ENCODE data around the gene YKT6.
"Not testable (repeated sequence)": the region's sequence is repeated elsewhere in the genome, so short reads cannot be mapped to it uniquely, and the experiment has no call there.

Gene YKT6

GRCh38 chr7:44193011-44193802 is 7.6 kb upstream of the YKT6 start:
- DNase-seq (ENCODE audit: low spot score), result no peak

DNA sequence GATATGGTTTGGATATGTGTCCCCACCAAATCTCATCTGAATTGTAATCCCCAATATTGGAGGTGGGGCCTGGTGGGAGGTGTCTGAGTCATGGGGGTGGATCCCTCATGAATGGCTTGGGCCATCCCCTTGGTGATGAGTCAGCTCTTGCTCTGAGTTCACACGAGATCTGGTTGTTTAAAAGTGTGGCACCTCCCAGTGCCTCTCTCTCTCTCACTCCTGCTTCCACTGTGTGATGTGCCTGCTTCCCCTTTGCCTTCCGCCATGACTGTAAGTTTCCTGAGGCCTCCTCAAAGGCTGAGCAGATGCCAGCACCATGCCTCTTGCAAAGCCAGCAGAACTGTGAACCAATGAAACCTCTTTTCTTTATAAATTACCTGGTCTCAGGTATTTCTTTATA is 6.7 kb upstream of the YKT6 start:
- DNase-seq (ENCODE audit: low spot score), result no peak

- no peak for DNase-seq (ENCODE audit: low spot score)
Measured at GRCh38 chr7:44194562-44195145, 6.1 kb upstream of the YKT6 start.

GRCh38 chr7:44195889-44196288 is 4.9 kb upstream of the YKT6 start:
- no peak for DNase-seq (ENCODE audit: low spot score)

DNA sequence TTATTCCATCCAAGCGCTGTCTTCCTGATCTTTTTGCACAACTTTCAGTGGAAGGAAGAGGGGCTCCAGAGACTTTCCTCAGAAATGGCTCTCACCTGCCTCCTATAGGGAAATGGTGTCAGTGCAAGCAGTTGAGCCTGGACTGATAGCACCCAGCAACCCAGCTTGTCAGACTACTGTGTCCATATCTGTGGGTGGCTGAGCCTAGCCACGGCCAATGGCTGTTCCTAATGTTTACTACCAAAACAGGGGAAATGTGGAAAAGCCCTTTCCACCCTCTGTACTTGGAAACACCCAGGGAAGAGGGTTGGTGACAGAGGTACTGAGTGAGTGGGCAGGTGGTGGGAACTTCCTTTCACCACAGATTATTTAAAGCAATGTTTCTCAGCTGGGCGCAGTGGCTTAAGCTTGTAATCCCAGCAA is 4.3 kb upstream of the YKT6 start:
- DNase-seq (ENCODE audit: low spot score), result no peak

DNA sequence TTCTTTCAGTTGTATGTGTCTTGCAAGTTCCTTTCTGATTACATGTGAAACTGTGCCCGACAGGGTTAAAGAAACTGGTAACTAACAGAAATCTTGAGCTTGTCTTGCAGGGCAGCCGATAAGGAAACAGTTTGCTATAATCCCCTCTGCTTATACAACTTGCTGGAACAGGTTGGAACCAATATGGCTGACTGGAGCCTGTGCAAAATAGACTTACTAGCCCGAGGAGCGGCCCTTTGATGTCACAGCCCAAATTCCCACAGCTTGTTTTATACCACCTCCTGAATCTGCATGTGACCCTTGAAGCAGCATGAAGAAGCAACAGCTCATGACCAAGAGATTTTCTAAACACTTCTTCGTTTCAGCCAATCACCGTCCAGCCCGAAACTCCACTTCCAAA is 3.3 kb upstream of the YKT6 start:
- DNase-seq (ENCODE audit: low spot score), result no peak

DNA sequence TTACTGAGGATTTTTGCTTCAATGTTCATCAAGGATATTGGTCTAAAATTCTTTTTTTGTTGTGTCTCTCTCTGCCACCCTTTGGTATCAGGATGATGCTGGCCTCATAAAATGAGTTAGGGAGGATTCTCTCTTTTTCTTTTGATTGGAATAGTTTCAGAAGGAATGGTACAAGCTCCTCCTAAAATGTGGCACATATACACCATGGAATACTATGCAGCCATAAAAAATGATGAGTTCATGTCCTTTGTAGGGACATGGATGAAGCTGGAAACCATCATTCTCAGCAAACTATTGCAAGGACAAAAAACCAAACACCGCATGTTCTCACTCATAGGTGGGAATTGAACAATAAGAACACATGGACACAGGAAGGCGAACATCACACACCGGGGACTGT is 615 bp upstream of the YKT6 start:
- not testable (repeated sequence) for DNase-seq (ENCODE audit: low spot score)

DNA sequence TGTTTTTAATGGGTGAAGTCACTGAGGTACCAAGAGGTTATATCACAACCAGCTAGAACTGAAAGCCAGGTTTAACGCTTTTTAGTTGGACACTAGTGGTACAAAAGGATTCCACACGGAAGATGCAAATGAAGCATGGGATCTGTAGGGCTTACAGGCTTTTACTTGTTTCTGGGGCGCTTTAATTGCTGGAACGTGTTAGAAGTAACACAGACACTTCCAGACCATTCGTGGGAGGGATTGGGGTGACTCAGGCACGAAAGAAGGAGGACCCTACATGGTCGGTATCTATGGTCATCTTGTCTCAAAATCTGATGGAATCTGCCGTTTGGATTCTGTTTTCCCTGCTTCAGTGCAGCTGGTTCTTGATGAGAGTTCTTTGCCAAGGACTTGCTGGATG is 1.0 kb downstream of the YKT6 start:
- DNase-seq (ENCODE audit: low spot score), result no peak

DNA sequence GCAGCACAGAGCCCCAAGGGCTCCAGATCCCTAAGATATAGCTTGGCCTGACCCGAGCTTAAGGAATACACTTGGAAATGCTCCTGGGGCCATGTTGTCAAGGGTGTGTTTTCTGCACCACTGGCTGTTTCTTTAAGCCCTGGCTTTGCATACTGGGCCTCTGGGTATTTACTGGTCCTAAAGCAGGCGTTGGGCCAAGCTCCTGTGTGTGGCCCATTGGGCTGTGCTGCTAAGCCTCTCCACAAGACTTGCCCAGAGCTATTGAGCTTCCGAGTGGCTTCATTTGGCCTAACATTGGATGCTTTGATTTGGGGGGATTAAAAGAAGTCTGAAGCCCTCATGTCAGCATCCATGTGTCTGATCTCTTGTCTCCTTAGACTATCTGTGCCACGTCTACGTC is 5.2 kb downstream of the YKT6 start:
- no peak for DNase-seq (ENCODE audit: low spot score)

- no peak for DNase-seq (ENCODE audit: low spot score)
Measured at GRCh38 chr7:44208085-44208484, 7.3 kb downstream of the YKT6 start.

- no peak for DNase-seq (ENCODE audit: low spot score)
Measured at GRCh38 chr7:44210107-44210506, 9.3 kb downstream of the YKT6 start.

- no peak for DNase-seq (ENCODE audit: low spot score)
Measured at GRCh38 chr7:44211126-44211675, 10.4 kb downstream of the YKT6 start.

GRCh38 chr7:44212018-44212417 is 11.2 kb downstream of the YKT6 start:
- DNase-seq (ENCODE audit: low spot score), result no peak

DNA sequence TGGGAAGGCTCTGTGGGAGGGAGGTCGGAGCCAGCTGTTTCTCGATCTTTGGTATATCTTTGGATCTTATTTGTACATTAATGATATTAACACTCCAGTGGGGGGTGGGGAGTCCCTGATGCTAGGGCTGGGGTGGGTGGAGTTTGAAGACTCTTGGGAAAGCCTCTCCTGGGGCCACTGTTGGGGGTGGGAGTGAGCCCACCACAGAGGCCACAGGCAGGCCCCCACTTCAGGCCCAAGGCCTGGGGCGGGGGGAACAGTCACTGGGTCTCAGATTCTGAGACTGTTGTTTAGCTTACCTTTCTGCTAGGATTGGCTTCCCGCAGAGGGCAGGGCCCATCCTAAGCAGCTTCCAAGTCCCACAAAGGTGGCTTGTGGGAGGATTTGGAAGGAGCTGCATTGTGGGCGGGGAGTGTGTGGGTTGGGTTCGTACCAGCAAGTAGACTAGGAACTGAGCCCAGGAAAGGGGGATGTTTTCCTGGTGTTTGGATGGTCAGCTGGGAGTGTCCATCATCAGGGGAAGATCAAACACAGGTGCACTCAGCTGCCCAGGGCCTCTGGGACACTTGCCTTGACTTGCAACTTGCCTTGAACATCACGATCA is 11.9 kb downstream of the YKT6 start:
- no peak for DNase-seq (ENCODE audit: low spot score)

GRCh38 chr7:44213206-44213876 is 12.6 kb downstream of the YKT6 start:
- no peak for DNase-seq (ENCODE audit: low spot score)

- DNase-seq (ENCODE audit: low spot score), result no peak
Measured at GRCh38 chr7:44213877-44214388, 13.2 kb downstream of the YKT6 start.

- no peak for DNase-seq (ENCODE audit: low spot score)
Measured at GRCh38 chr7:44215531-44215930, 14.8 kb downstream of the YKT6 start.

- no peak for DNase-seq (ENCODE audit: low spot score)
Measured at GRCh38 chr7:44216019-44216418, 15.2 kb downstream of the YKT6 start.

GRCh38 chr7:44216521-44217222 is 15.9 kb downstream of the YKT6 start:
- no peak for DNase-seq (ENCODE audit: low spot score)

- no peak for DNase-seq (ENCODE audit: low spot score)
Measured at GRCh38 chr7:44217223-44217714, 16.5 kb downstream of the YKT6 start.

DNA sequence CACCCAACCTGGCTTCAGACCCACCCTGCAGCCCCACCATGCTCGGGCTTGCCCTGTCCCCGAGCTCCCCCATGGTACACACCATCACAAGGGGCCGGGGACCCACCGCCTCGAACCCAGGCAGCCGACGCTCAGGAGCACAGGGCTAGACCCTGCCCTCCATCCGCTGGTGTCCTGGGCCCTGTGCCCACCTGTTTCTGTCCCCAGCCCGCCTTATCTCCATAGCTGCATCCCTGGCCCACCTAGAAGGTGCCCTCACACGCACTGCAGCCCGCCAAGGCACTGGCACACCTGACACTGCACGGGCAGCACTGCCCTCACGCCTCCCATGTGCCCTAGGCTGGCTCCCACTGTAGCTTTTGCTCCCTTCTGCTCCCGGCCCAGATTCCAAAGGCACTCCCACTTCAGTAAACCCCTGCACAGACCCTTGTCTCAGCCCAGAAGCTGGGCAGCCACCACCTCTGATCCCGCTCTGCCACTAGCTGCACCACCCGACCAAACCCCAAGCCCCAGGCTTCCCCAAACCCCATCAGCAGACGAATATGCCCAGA is 17.1 kb downstream of the YKT6 start:
- no peak for DNase-seq (ENCODE audit: low spot score)

Measured in hematopoietic multipotent progenitor cell treated with erythropoietin and hydrocortisone succinate and interleukin-3 and kit ligand, for 17 days (in vitro differentiated cells).